22Rv1 (cell line): ENCODE results near the gene RALY.

ENCODE experiments used
- H3K27ac ChIP-seq: fragments of 450-650 bp; 2 replicates; pipeline ENCODE4 v1.5.1; 2017
- CTCF ChIP-seq: fragments of 450-650 bp; IDR thresholded peaks from 2 replicates; pipeline ENCODE4 v1.5.1; 2017; ENCODE audit warnings: mild to moderate bottlenecking
- ZFX ChIP-seq: fragments of 450-650 bp; IDR thresholded peaks from 2 replicates; pipeline ENCODE4 v1.6.1; 2017; ENCODE audit warnings: antibody characterized with exemption, borderline replicate concordance

Gene RALY

GRCh38 chr20:34006619-34007018, 12.9 kb downstream of the RALY start:
- TF ChIP-seq CTCF (no peak), ZFX (no peak)
- H3K27ac ChIP-seq, result no peak overlapping the region

GRCh38 chr20:34008477-34008876, 14.8 kb downstream of the RALY start:
- TF ChIP-seq ZFX, result no peak
- TF ChIP-seq CTCF, result no peak
- no peak overlapping the region for H3K27ac ChIP-seq

- no peak overlapping the region for H3K27ac ChIP-seq
- TF ChIP-seq CTCF, result no peak
- no peak for TF ChIP-seq ZFX
Measured at GRCh38 chr20:34010405-34010931, 16.8 kb downstream of the RALY start.

- H3K27ac ChIP-seq, result no peak overlapping the region
- TF ChIP-seq CTCF (no peak), ZFX (no peak)
Measured at GRCh38 chr20:34011275-34011674, 17.6 kb downstream of the RALY start.

GRCh38 chr20:34012330-34012729, 18.6 kb downstream of the RALY start:
- no peak for TF ChIP-seq ZFX
- no peak for TF ChIP-seq CTCF
- no peak overlapping the region for H3K27ac ChIP-seq

- no peak overlapping the region for H3K27ac ChIP-seq
- no peak for TF ChIP-seq ZFX
- TF ChIP-seq CTCF, result no peak
Measured at GRCh38 chr20:34012735-34013134, 19.0 kb downstream of the RALY start.

GRCh38 chr20:34013554-34013953, 19.8 kb downstream of the RALY start:
- no peak for TF ChIP-seq CTCF
- no peak for TF ChIP-seq ZFX

More at GRCh38 chr20:34013554-34013953, 19.8 kb downstream of the RALY start:
- no peak overlapping the region for H3K27ac ChIP-seq
